A673 (cell line): ENCODE data around the gene AHSG. TPM values are rescaled to one million over a fixed set of nuclear protein-coding genes. Genes with fewer than 3 reads are reported as not detected.

Source experiments
- BruUV-seq: library from RNA; stranded (reverse); fragments of 400-500 nt; replicated peaks from 2 replicates; lab custom pipeline; 2021; lab: Mats Ljungman, UMichigan
- CTCF ChIA-PET: fragments of 300-600 bp; sonication (Branson Sonifier 250); formaldehyde crosslinking; loops from one replicate; lab custom pipeline; 2022; ENCODE audit warnings: antibody characterized with exemption; lab: Charles Lee
- POLR2A ChIA-PET: fragments of 300-600 bp; sonication (Branson Sonifier 250); formaldehyde crosslinking; loops from one replicate; lab custom pipeline; 2022; ENCODE audit warnings: antibody characterized with exemption; ENCODE audit not compliant: low non-redundant PET; lab: Charles Lee
- DNase-seq: peaks from one replicate; pipeline ENCODE4 v3.0.0-alpha.2; 2015; ENCODE audit warnings: low spot score
- H3K27ac ChIP-seq: fragments of 200-600 bp; sonication (generic); 2 replicates; pipeline ENCODE4 v1.5.1; 2016; ENCODE audit warnings: mixed run types, low read depth, mild to moderate bottlenecking, mixed read lengths, antibody characterized with exemption, low read length; ENCODE audit not compliant: poor library complexity, severe bottlenecking
- H3K27me3 ChIP-seq: fragments of 200-600 bp; sonication (generic); replicated peaks from 2 replicates; pipeline ENCODE4 v1.6.1; 2017; ENCODE audit warnings: mixed run types, low read depth, mild to moderate bottlenecking, mixed read lengths, antibody characterized with exemption, low read length; ENCODE audit not compliant: insufficient read depth, poor library complexity
- H3K36me3 ChIP-seq: fragments of 200-600 bp; sonication (generic); 2 replicates; pipeline ENCODE4 v1.6.1; 2016; ENCODE audit warnings: mixed run types, mild to moderate bottlenecking, mixed read lengths, antibody characterized with exemption, low read length; ENCODE audit not compliant: insufficient read depth, poor library complexity, severe bottlenecking
- H3K4me1 ChIP-seq: fragments of 200-600 bp; sonication (generic); 2 replicates; pipeline ENCODE4 v1.6.1; 2017; ENCODE audit warnings: mixed run types, mild to moderate bottlenecking, mixed read lengths, antibody characterized with exemption, low read length; ENCODE audit not compliant: insufficient read depth, poor library complexity, severe bottlenecking
- H3K4me3 ChIP-seq: fragments of 200-600 bp; sonication (generic); 2 replicates; pipeline ENCODE4 v1.5.1; 2016; ENCODE audit warnings: low read depth, mixed run types, mild to moderate bottlenecking, mixed read lengths, low read length; ENCODE audit not compliant: poor library complexity, severe bottlenecking
- H3K9me3 ChIP-seq: fragments of 200-600 bp; sonication (generic); 2 replicates; pipeline ENCODE4 v1.6.1; 2016; ENCODE audit warnings: mixed run types, low read depth, mild to moderate bottlenecking, mixed read lengths, antibody characterized with exemption, low read length; ENCODE audit not compliant: poor library complexity, severe bottlenecking
- EZH2 ChIP-seq: fragments of 200-600 bp; sonication (generic); IDR thresholded peaks from 2 replicates; pipeline ENCODE4 v1.6.1; 2017; ENCODE audit warnings: borderline replicate concordance, low read depth, mild to moderate bottlenecking, mixed read lengths, antibody characterized with exemption, low read length; ENCODE audit not compliant: poor library complexity, severe bottlenecking
- intact Hi-C: fragments of 100-400 bp; cut with micrococcal nuclease; formaldehyde crosslinking; loops from one replicate; pipeline ENCODE4 v1.10.0; 2022; ENCODE audit not compliant: unreplicated experiment
- total RNA-seq: library from RNA; stranded (reverse); gene quantifications from 2 replicates; pipeline ENCODE4 v1.2.3, GENCODE V29; 2021
- TF ChIP-seq, protein P1 (sequence below): fragments of 300-800, 200-600 bp; sonication (generic); conservative IDR thresholded peaks from 2 replicates; pipeline ENCODE4 v1.5.1; 2017; ENCODE audit warnings: low read depth, mild to moderate bottlenecking, antibody characterized with exemption, low read length, moderate library complexity, mixed read lengths

Gene AHSG
- total RNA-seq, 1 experiment from 2014 or later = 4.9 TPM

DNA sequence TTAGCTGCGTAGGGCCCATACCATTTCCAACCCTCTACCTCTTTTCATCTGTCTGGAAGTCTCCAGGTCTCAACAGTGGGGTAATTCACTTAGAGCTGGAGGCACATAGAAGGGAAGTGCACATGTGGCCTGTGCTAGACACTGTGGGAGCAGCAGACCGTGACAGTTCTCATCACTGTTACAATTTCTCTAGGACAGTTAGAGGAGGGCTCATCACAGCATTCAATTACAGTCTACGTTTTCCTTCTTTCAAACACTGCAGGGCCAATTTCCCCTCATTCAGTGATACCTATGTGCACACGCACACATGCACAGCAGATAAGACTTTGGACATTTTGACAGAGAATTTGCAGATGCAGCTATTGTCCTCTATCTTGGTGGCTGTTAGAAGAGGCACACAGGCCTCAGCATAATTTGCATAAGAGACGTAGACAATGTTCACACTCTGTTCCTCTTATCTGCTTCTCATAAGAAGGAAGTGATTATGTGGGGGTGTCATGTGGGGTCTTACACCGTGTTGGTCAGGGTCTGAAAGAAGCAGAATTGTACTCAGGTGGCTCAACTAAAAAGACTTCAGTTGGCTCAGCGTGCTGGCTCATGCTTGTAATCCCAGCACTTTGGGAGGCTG is 40.3 kb downstream of the AHSG start:
- H3K27me3 ChIP-seq = peaks cover 4% of the 10 kb centered on the region
- POLR2A ChIA-PET = no interaction called here
- H3K27ac ChIP-seq = no peak overlapping the region
- no peaks in the 10 kb centered on the region for H3K36me3 ChIP-seq
- DNase-seq = no peak
- H3K4me1 ChIP-seq = no peaks in the 10 kb centered on the region
- intact Hi-C loops = no loop called here
- no peaks in the 10 kb centered on the region for H3K9me3 ChIP-seq
- TF ChIP-seq, protein P1, sequence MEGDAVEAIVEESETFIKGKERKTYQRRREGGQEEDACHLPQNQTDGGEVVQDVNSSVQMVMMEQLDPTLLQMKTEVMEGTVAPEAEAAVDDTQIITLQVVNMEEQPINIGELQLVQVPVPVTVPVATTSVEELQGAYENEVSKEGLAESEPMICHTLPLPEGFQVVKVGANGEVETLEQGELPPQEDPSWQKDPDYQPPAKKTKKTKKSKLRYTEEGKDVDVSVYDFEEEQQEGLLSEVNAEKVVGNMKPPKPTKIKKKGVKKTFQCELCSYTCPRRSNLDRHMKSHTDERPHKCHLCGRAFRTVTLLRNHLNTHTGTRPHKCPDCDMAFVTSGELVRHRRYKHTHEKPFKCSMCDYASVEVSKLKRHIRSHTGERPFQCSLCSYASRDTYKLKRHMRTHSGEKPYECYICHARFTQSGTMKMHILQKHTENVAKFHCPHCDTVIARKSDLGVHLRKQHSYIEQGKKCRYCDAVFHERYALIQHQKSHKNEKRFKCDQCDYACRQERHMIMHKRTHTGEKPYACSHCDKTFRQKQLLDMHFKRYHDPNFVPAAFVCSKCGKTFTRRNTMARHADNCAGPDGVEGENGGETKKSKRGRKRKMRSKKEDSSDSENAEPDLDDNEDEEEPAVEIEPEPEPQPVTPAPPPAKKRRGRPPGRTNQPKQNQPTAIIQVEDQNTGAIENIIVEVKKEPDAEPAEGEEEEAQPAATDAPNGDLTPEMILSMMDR = no peak
- no peak for TF ChIP-seq EZH2
- CTCF ChIA-PET = interaction anchor here (1.9 kb wide), 1 partner anchor 36 kb away, joined by 4 read pairs; no protein-coding TSS in a partner anchor
- no TSS peak for BruUV-seq
- no peak overlapping the region for H3K4me3 ChIP-seq

DNA sequence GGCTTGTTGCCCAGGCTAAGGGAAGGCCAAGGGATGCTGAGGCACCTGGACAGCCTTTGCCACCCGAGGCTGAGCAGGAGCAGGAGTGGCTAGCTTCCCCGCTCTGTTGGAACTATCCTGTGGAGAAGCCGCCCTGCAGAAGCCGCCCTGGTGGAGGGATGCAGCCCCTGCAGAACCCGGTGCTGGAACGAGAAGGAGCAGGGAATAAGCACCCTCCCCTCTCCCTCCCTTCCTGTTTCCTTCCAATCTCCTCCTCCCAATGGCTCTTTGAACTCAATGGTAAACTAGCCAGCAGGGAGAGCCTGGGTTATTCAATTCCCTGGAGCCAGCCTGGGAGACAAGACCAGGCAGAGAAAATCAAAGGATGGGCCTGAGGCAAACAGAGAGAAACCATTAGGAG is 41.1 kb downstream of the AHSG start:
- H3K36me3 ChIP-seq = no peaks in the 10 kb centered on the region
- no peaks in the 10 kb centered on the region for H3K4me1 ChIP-seq
- no TSS peak for BruUV-seq
- H3K27me3 ChIP-seq = peaks cover 4% of the 10 kb centered on the region
- DNase-seq = peak; percentile 49
- TF ChIP-seq, protein P1 = no peak; the same call in 1 of the 2 replicates
- no peak for TF ChIP-seq EZH2
- intact Hi-C loops = no loop called here
- H3K4me3 ChIP-seq = no peak overlapping the region
- POLR2A ChIA-PET = no interaction called here
- H3K27ac ChIP-seq = no peak overlapping the region
- H3K9me3 ChIP-seq = no peaks in the 10 kb centered on the region
- CTCF ChIA-PET = interaction anchor here (1.9 kb wide), 1 partner anchor 37 kb away, joined by 4 read pairs; no protein-coding TSS in a partner anchor

DNA sequence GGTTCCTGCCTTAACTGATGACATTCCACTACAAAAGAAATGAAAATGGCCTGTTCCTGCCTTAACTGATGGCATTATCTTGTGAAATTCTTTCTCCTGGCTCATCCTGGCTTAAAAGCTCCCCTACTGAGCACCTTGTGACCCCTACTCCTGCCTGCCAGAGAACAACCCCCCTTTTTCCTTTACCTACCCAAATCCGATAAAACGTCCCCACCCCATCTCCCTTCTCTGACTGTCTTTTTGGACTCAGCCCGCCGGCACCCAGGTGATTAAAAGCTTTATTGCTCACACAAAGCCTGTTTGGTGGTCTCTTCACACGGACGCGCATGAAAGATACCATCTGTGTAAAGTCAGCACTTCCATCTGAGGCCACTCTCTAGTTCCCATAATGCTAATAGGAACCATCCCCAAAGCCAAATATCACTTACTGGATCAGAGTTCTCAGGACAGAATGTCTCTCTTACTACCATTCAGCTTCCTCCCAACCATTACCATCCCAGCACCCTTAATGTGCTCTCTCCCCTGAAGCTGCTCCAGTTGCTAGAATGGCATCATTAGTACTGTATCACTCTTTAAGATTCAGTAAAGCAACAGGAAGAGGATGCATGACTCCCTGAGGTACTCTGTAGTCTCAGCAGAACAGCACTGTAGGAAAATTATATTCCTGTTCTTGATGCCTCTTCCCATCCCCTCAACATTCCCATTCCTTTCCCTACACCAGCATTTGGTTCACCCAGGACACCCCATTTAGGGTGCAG is 50.7 kb downstream of the AHSG start:
- no peak for TF ChIP-seq EZH2
- TF ChIP-seq, protein P1 = no peak
- Histone ChIP-seq H3K27ac (no peak overlapping the region), H3K36me3 (no peaks in the 10 kb centered on the region), H3K9me3 (no peaks in the 10 kb centered on the region), H3K4me1 (no peaks in the 10 kb centered on the region), H3K4me3 (no peak overlapping the region), H3K27me3 (peaks cover 3% of the 10 kb centered on the region)
- BruUV-seq = no TSS peak
- ChIA-PET POLR2A (no interaction called here), CTCF (no interaction called here)
- intact Hi-C loops = no loop called here
- no peak for DNase-seq
